GM19351 (cell line): ENCODE measurements around the gene SORL1.
A peak's percentile ranks its signal among the peaks of the same experiment; 100 is the strongest.

Experiments
- ATAC-seq: cut with Tn5 transposase; IDR thresholded peaks from one replicate; pipeline ENCODE4 v1.9.1; 2021; ENCODE audit warnings: mild to moderate bottlenecking, moderate library complexity; ENCODE audit not compliant: unreplicated experiment

SORL1 gene

GRCh38 chr11:121649798-121650197 is 197.7 kb downstream of the SORL1 start:
- ATAC-seq, result no peak

- ATAC-seq, result peak; percentile 76
Observed at GRCh38 chr11:121650351-121651256, 198.5 kb downstream of the SORL1 start.

GRCh38 chr11:121651257-121651605 is 199.1 kb downstream of the SORL1 start:
- no peak for ATAC-seq

GRCh38 chr11:121652971-121653370 is 200.9 kb downstream of the SORL1 start:
- no peak for ATAC-seq

GRCh38 chr11:121654259-121654842 is 202.2 kb downstream of the SORL1 start:
- ATAC-seq, result no peak

GRCh38 chr11:121654843-121655536 is 202.9 kb downstream of the SORL1 start:
- ATAC-seq, result no peak

GRCh38 chr11:121655537-121656327 is 203.6 kb downstream of the SORL1 start:
- ATAC-seq, result peak; percentile 94

- no peak for ATAC-seq
Observed at GRCh38 chr11:121656328-121657090, 204.4 kb downstream of the SORL1 start.

GRCh38 chr11:121657146-121657545 is 205.0 kb downstream of the SORL1 start:
- no peak for ATAC-seq

- ATAC-seq, result no peak
Observed at GRCh38 chr11:121659811-121660210, 207.7 kb downstream of the SORL1 start.

- no peak for ATAC-seq
Observed at GRCh38 chr11:121661880-121662486, 209.9 kb downstream of the SORL1 start.

GRCh38 chr11:121664144-121664543 is 212.0 kb downstream of the SORL1 start:
- ATAC-seq, result no peak

GRCh38 chr11:121665206-121665838 is 213.2 kb downstream of the SORL1 start:
- no peak for ATAC-seq

GRCh38 chr11:121667836-121668235 is 215.7 kb downstream of the SORL1 start:
- ATAC-seq, result no peak

- no peak for ATAC-seq
Observed at GRCh38 chr11:121669422-121669821, 217.3 kb downstream of the SORL1 start.

- ATAC-seq, result no peak
Observed at GRCh38 chr11:121670266-121670665, 218.2 kb downstream of the SORL1 start.

GRCh38 chr11:121670805-121671282 is 218.7 kb downstream of the SORL1 start:
- no peak for ATAC-seq

- no peak for ATAC-seq
Observed at GRCh38 chr11:121671283-121672168, 219.4 kb downstream of the SORL1 start.
